Mesenchymal stem cell (in vitro differentiated cells and primary cell): Measurements from ENCODE around the gene CELF5.

Experiments
- DNase-seq: peaks from one replicate; pipeline ENCODE4 v3.0.0-alpha.2; 2013
- H2AFZ ChIP-seq: one replicate; pipeline ENCODE4 v1.6.1; 2013; ENCODE audit warnings: low read depth, mild to moderate bottlenecking, control low read depth, inconsistent platforms, low read length, moderate library complexity
- H2AK5ac ChIP-seq: 2 replicates; pipeline ENCODE4 v1.6.1; 2013; ENCODE audit warnings: low read length, moderate library complexity, mild to moderate bottlenecking, inconsistent platforms; ENCODE audit not compliant: severe bottlenecking
- H2BK120ac ChIP-seq: one replicate; pipeline ENCODE4 v1.6.1; 2013; ENCODE audit warnings: low read depth, mild to moderate bottlenecking, inconsistent platforms, low read length, moderate library complexity
- H2BK12ac ChIP-seq, 2 experiments: one replicate each; pipeline ENCODE4 v1.6.1; 2013; ENCODE audit warnings: inconsistent platforms in 2 of 2, low read length in 2 of 2, mild to moderate bottlenecking in 2 of 2, moderate library complexity in 2 of 2, control low read depth in 1 of 2
- H2BK15ac ChIP-seq: one replicate; pipeline ENCODE4 v1.6.1; 2013; ENCODE audit warnings: mild to moderate bottlenecking, low read depth, inconsistent platforms; ENCODE audit not compliant: poor library complexity, severe bottlenecking
- H2BK5ac ChIP-seq: 2 replicates; pipeline ENCODE4 v1.6.1; 2013; ENCODE audit warnings: low read depth, mild to moderate bottlenecking, low read length, control low read depth, inconsistent platforms; ENCODE audit not compliant: poor library complexity, severe bottlenecking
- H3K14ac ChIP-seq, 2 experiments: one replicate each; pipeline ENCODE4 v1.6.1; 2013; ENCODE audit warnings: inconsistent platforms in 2 of 2, low read length in 2 of 2, control low read depth in 1 of 2, mild to moderate bottlenecking in 1 of 2, moderate library complexity in 1 of 2
- H3K18ac ChIP-seq, 2 experiments: one replicate each; pipeline ENCODE4 v1.6.1; 2013; ENCODE audit warnings: inconsistent platforms in 2 of 2, low read length in 2 of 2, control low read depth in 1 of 2, low read depth in 1 of 2, mild to moderate bottlenecking in 1 of 2
- H3K23ac ChIP-seq, 2 experiments: one replicate each; pipeline ENCODE4 v1.6.1; 2013; ENCODE audit warnings: inconsistent platforms in 2 of 2, low read length in 2 of 2, mild to moderate bottlenecking in 2 of 2, moderate library complexity in 2 of 2, control low read depth in 1 of 2
- H3K27ac ChIP-seq: 2 replicates; pipeline ENCODE4 v1.5.1; 2013; ENCODE audit warnings: mild to moderate bottlenecking, moderate library complexity, low read length, control low read depth, inconsistent platforms; ENCODE audit not compliant: poor library complexity, severe bottlenecking
- H3K27me3 ChIP-seq, 2 experiments: 2 replicates each; pipeline versions ENCODE4 v1.6.1 to v1.7.0; 2013; ENCODE audit warnings: low read length in 2 of 2, mild to moderate bottlenecking in 2 of 2, moderate library complexity in 2 of 2, control low read depth in 1 of 2, inconsistent platforms in 1 of 2; ENCODE audit not compliant: control insufficient read depth in 1 of 2, insufficient read depth in 1 of 2
- H3K36me3 ChIP-seq, 2 experiments: 2 replicates each; pipeline versions ENCODE4 v1.6.1 to v1.7.0; 2013; ENCODE audit warnings: low read length in 2 of 2, control low read depth in 1 of 2, inconsistent platforms in 1 of 2, low read depth in 1 of 2, mild to moderate bottlenecking in 1 of 2; ENCODE audit not compliant: insufficient read depth in 2 of 2, control insufficient read depth in 1 of 2
- H3K4ac ChIP-seq, 2 experiments: one replicate each; pipeline ENCODE4 v1.6.1; 2013; ENCODE audit warnings: inconsistent platforms in 2 of 2, low read length in 2 of 2, mild to moderate bottlenecking in 2 of 2, moderate library complexity in 2 of 2, control low read depth in 1 of 2, low read depth in 1 of 2
- H3K4me1 ChIP-seq: 2 replicates; pipeline ENCODE4 v1.6.1; 2013; ENCODE audit warnings: low read depth, low read length, control low read depth; ENCODE audit not compliant: control insufficient read depth, insufficient read depth
- H3K4me2 ChIP-seq: 2 replicates; pipeline ENCODE4 v1.6.1; 2013; ENCODE audit warnings: low read length, mild to moderate bottlenecking, inconsistent platforms; ENCODE audit not compliant: poor library complexity, severe bottlenecking
- H3K4me3 ChIP-seq, 2 experiments: 2 replicates each; pipeline versions ENCODE4 v1.5.1 to v1.7.0; 2013; ENCODE audit warnings: low read length in 2 of 2, mild to moderate bottlenecking in 2 of 2, control low read depth in 1 of 2, low read depth in 1 of 2; ENCODE audit not compliant: insufficient read depth in 1 of 2
- H3K79me1 ChIP-seq: replicated peaks from 2 replicates; pipeline ENCODE4 v1.6.1; 2013; ENCODE audit warnings: mild to moderate bottlenecking, control low read depth, low read length, inconsistent platforms; ENCODE audit not compliant: poor library complexity, severe bottlenecking
- H3K9ac ChIP-seq: 2 replicates; pipeline ENCODE4 v1.7.0; 2013; ENCODE audit warnings: mild to moderate bottlenecking, low read length, moderate library complexity
- H3K9me3 ChIP-seq: 2 replicates; pipeline ENCODE4 v1.7.0; 2013; ENCODE audit warnings: mild to moderate bottlenecking, low read length; ENCODE audit not compliant: control insufficient read depth
- H4K8ac ChIP-seq: one replicate; pipeline ENCODE4 v1.6.1; 2013; ENCODE audit warnings: inconsistent platforms, mild to moderate bottlenecking, low read length, moderate library complexity
- H4K91ac ChIP-seq: one replicate; pipeline ENCODE4 v1.6.1; 2013; ENCODE audit warnings: mild to moderate bottlenecking, low read length, inconsistent platforms
- WGBS: methylation state at CpG from one replicate; pipeline ENCODE4 v1.1.7; 2013; ENCODE audit warnings: mixed read lengths; 5-methylcytosine and 5-hydroxymethylcytosine counted together

Gene CELF5

DNA sequence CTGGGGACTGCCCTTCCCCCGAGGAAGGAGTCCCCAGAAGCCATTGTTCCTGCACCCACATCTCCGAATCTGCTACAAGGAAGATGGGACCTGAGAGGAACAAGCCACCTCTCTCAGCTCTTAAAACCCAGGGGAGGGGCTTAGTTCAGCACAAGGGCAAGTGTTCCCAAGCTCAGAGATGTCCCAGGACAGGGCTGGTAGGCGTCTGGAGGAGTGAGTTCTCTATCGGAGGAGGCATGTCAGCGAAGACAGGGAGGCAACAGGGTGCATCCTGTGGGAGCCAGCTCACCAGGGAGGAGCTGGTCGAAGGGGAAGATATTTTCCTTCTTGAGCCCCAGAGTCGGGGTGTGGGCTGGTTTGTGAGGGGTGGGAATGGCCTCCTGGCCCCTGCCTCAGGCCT is 54.8 kb downstream of the CELF5 start:
- Histone ChIP-seq H3K36me3 (no peaks in the 10 kb centered on the region), H2BK5ac (no peak overlapping the region), H3K27ac (no peak overlapping the region), H2BK120ac (no peak overlapping the region), H3K9ac (no peak overlapping the region), H2BK12ac (no peak overlapping the region), H3K18ac (no peak overlapping the region), H3K4me3 (no peak overlapping the region), H2BK15ac (no peak overlapping the region), H3K14ac (no peak overlapping the region), H3K4me1 (peaks cover 17% of the 10 kb centered on the region), H2AK5ac (no peak overlapping the region), H4K8ac (no peak overlapping the region), H2AFZ (no peak overlapping the region), H3K27me3 (peaks cover 70 to 84% of the 10 kb centered on the region in 2 experiments), H3K4me2 (no peak overlapping the region), H4K91ac (no peak overlapping the region), H3K23ac (no peak overlapping the region), H3K9me3 (no peaks in the 10 kb centered on the region), H3K4ac (no peak overlapping the region), H3K79me1 (no peaks in the 10 kb centered on the region)
- 65% methylated on average over 6 of the region's 7 CpGs for WGBS
- DNase-seq: no peak

DNA sequence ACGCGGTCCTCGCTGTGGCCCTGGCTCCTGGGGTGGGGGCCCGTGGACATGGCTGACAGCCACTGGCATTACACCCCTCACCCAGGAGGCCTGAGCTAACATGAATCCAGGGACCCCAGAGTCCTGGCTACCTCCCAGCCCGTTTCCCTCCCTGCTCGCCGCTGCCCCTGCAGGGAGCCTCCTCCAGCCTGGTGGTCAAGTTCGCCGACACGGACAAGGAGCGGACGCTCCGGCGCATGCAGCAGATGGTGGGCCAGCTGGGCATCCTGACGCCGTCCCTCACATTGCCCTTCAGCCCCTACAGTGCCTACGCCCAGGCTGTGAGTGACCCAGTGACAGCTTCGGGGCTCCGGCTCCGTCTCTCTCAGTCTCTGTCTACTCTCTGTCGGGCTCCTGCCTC is 56.6 kb downstream of the CELF5 start:
- Histone ChIP-seq H2AK5ac (no peak overlapping the region), H2BK120ac (no peak overlapping the region), H3K9ac (no peak overlapping the region), H3K4me1 (peaks cover 19% of the 10 kb centered on the region), H3K23ac (no peak overlapping the region), H3K79me1 (no peaks in the 10 kb centered on the region), H3K36me3 (no peaks in the 10 kb centered on the region), H3K14ac (no peak overlapping the region), H3K27me3 (peaks cover 59 to 81% of the 10 kb centered on the region in 2 experiments), H2BK15ac (no peak overlapping the region), H3K4ac (no peak overlapping the region), H2BK5ac (no peak overlapping the region), H3K4me2 (no peak overlapping the region), H3K9me3 (no peaks in the 10 kb centered on the region), H3K18ac (no peak overlapping the region), H3K27ac (no peak overlapping the region), H2BK12ac (no peak overlapping the region), H3K4me3 (no peak overlapping the region), H4K8ac (no peak overlapping the region), H2AFZ (no peak overlapping the region), H4K91ac (no peak overlapping the region)
- 71% methylated on average over 21 of the region's 21 CpGs for WGBS
- DNase-seq: no peak

DNA sequence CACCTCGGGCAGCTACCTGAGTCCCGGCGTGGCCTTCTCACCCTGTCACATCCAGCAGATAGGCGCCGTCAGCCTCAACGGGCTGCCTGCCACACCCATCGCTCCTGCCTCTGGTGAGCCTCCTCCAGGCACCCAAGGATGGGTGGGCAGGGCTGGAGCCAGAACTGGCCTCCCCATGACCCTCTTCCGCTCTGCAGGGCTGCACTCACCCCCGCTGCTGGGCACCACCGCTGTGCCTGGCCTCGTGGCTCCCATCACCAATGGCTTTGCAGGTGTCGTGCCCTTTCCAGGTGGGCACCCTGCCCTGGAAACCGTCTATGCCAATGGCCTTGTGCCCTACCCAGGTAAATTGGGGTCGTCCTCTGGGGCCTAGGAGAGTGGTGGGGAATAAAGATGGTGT is 57.7 kb downstream of the CELF5 start:
- Histone ChIP-seq H3K9me3 (no peaks in the 10 kb centered on the region), H3K4me2 (no peak overlapping the region), H3K27ac (no peak overlapping the region), H3K4me3 (no peak overlapping the region), H3K4ac (no peak overlapping the region), H2BK15ac (no peak overlapping the region), H2BK120ac (no peak overlapping the region), H3K27me3 (peaks cover 59 to 80% of the 10 kb centered on the region in 2 experiments), H3K4me1 (peaks cover 15% of the 10 kb centered on the region), H4K8ac (no peak overlapping the region), H3K9ac (no peak overlapping the region), H2AK5ac (no peak overlapping the region), H2AFZ (no peak overlapping the region), H3K23ac (no peak overlapping the region), H4K91ac (no peak overlapping the region), H3K14ac (no peak overlapping the region), H3K79me1 (no peaks in the 10 kb centered on the region), H2BK5ac (no peak overlapping the region), H3K36me3 (no peaks in the 10 kb centered on the region), H2BK12ac (no peak overlapping the region), H3K18ac (no peak overlapping the region)
- no peak for DNase-seq
- 78% methylated on average over 14 of the region's 14 CpGs for WGBS

DNA sequence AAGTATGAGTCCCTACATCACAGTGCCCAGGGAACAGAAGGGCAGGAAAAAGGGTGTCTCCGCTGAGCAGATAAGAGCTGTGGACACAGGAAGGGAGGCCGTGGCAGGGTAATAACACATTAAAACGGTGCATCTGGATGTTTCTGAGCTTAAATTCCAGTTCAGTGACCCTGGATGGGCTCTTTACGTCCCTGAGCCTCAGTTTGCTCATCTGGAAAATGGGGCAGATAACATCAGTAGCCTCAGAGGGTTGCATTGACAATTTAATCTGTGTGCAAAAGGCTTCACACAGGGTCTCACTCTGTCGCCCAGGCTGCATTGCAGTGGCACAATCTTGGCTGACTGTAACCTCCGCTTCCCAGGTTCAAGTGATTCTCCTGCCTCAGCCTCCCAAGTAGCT is 58.1 kb downstream of the CELF5 start:
- Histone ChIP-seq H3K9me3 (no peaks in the 10 kb centered on the region), H2BK5ac (no peak overlapping the region), H2AK5ac (no peak overlapping the region), H4K8ac (no peak overlapping the region), H3K23ac (no peak overlapping the region), H3K18ac (no peak overlapping the region), H3K4me3 (no peak overlapping the region), H2BK15ac (no peak overlapping the region), H3K14ac (no peak overlapping the region), H3K27me3 (peaks cover 58 to 79% of the 10 kb centered on the region in 2 experiments), H3K9ac (no peak overlapping the region), H2BK12ac (no peak overlapping the region), H2AFZ (no peak overlapping the region), H3K4me1 (peaks cover 15% of the 10 kb centered on the region), H2BK120ac (no peak overlapping the region), H3K4ac (no peak overlapping the region), H3K4me2 (no peak overlapping the region), H4K91ac (no peak overlapping the region), H3K79me1 (no peaks in the 10 kb centered on the region), H3K36me3 (no peaks in the 10 kb centered on the region), H3K27ac (no peak overlapping the region)
- DNase-seq: no peak
- WGBS: 70% methylated on average over 6 of the region's 6 CpGs
